ENCODE measurements around the gene C2CD2.

C2CD2 gene

GRCh38 chr21:41975391-41976272, 21.8 kb upstream of the C2CD2 start:
- in situ Hi-C loops (cut with MboI; ENCODE audit: low sequenced_read_pairs): no loop called here

GRCh38 chr21:41974752-41975053, 20.9 kb upstream of the C2CD2 start:
- in situ Hi-C loops (cut with MboI; ENCODE audit: low sequenced_read_pairs): no loop called here

GRCh38 chr21:41973861-41974751, 20.3 kb upstream of the C2CD2 start:
- in situ Hi-C loops (cut with MboI; ENCODE audit: low sequenced_read_pairs): no loop called here

- in situ Hi-C loops (cut with MboI; ENCODE audit: low sequenced_read_pairs): no loop called here
Measured at GRCh38 chr21:41973427-41973831, 19.6 kb upstream of the C2CD2 start.

GRCh38 chr21:41972511-41973205, 18.8 kb upstream of the C2CD2 start:
- in situ Hi-C loops (cut with MboI; ENCODE audit: low sequenced_read_pairs): no loop called here

GRCh38 chr21:41971891-41972290, 18.1 kb upstream of the C2CD2 start:
- in situ Hi-C loops (cut with MboI; ENCODE audit: low sequenced_read_pairs): no loop called here

GRCh38 chr21:41970751-41971653, 17.2 kb upstream of the C2CD2 start:
- in situ Hi-C loops (cut with MboI; ENCODE audit: low sequenced_read_pairs): no loop called here

- in situ Hi-C loops (cut with MboI; ENCODE audit: low sequenced_read_pairs): no loop called here
Measured at GRCh38 chr21:41970106-41970391, 16.2 kb upstream of the C2CD2 start.

- in situ Hi-C loops (cut with MboI; ENCODE audit: low sequenced_read_pairs): no loop called here
Measured at GRCh38 chr21:41967708-41968107, 13.9 kb upstream of the C2CD2 start.

GRCh38 chr21:41966872-41967621, 13.2 kb upstream of the C2CD2 start:
- in situ Hi-C loops (cut with MboI; ENCODE audit: low sequenced_read_pairs): no loop called here

GRCh38 chr21:41966041-41966833, 12.4 kb upstream of the C2CD2 start:
- in situ Hi-C loops (cut with MboI; ENCODE audit: low sequenced_read_pairs): no loop called here

- in situ Hi-C loops (cut with MboI; ENCODE audit: low sequenced_read_pairs): no loop called here
Measured at GRCh38 chr21:41965461-41966013, 11.7 kb upstream of the C2CD2 start.

- in situ Hi-C loops (cut with MboI; ENCODE audit: low sequenced_read_pairs): no loop called here
Measured at GRCh38 chr21:41965045-41965444, 11.2 kb upstream of the C2CD2 start.

GRCh38 chr21:41964171-41964570, 10.4 kb upstream of the C2CD2 start:
- in situ Hi-C loops (cut with MboI; ENCODE audit: low sequenced_read_pairs): no loop called here

- in situ Hi-C loops (cut with MboI; ENCODE audit: low sequenced_read_pairs): no loop called here
Measured at GRCh38 chr21:41962425-41962966, 8.7 kb upstream of the C2CD2 start.

- in situ Hi-C loops (cut with MboI; ENCODE audit: low sequenced_read_pairs): no loop called here
Measured at GRCh38 chr21:41961753-41962152, 7.9 kb upstream of the C2CD2 start.

GRCh38 chr21:41961282-41961701, 7.5 kb upstream of the C2CD2 start:
- in situ Hi-C loops (cut with MboI; ENCODE audit: low sequenced_read_pairs): no loop called here

GRCh38 chr21:41960386-41960785, 6.6 kb upstream of the C2CD2 start:
- in situ Hi-C loops (cut with MboI; ENCODE audit: low sequenced_read_pairs): no loop called here
